GM12878 (cell line): ENCODE data around the gene PSMD10. TPM values are rescaled to one million over a fixed set of nuclear protein-coding genes. Genes with fewer than 3 reads are reported as not detected.

ENCODE experiments used
- ATAC-seq: fragments of 200-7000 bp; cut with Tn5 transposase; 3 replicates; pipeline ENCODE4 v1.9.1; 2020; ENCODE audit warnings: mild to moderate bottlenecking, moderate library complexity
- BruUV-seq: library from RNA; stranded (reverse); fragments of 400-500 nt; replicated peaks from 2 replicates; lab custom pipeline; 2021; lab: Mats Ljungman, UMichigan
- CTCF ChIA-PET: fragments of 300-600 bp; sonication (Branson Sonifier 250); formaldehyde crosslinking; extraction: SDS; loops from one replicate; lab custom pipeline; 2021; ENCODE audit warnings: inconsistent platforms; lab: Yijun Ruan, JAX
- POLR2A ChIA-PET: fragments of 350-600 bp; formaldehyde crosslinking; extraction: SDS; loops from one replicate; lab custom pipeline; 2021; ENCODE audit warnings: inconsistent platforms; lab: Charles Lee
- RAD21 ChIA-PET: fragments of 300-600 bp; sonication (Branson Sonifier 250); formaldehyde crosslinking; loops from one replicate; lab custom pipeline; 2023; ENCODE audit warnings: antibody characterized with exemption; ENCODE audit not compliant: unreplicated experiment; lab: Charles Lee
- SMC1A ChIA-PET: fragments of 300-600 bp; sonication (Branson Sonifier 250); formaldehyde crosslinking; loops from one replicate; lab custom pipeline; 2023; ENCODE audit not compliant: unreplicated experiment, uncharacterized antibody; lab: Charles Lee
- DNase-seq: peaks from one replicate; pipeline ENCODE4 v3.0.0-alpha.2; 2011; ENCODE audit warnings: low read depth, low spot score
- FAIRE-seq: peaks from 3 replicates; lab custom pipeline; 2011; peaks lifted over from hg19 to GRCh38; lab: Jason Lieb, UNC
- H2AFZ ChIP-seq: 2 replicates; pipeline ENCODE4 v1.6.0; 2011; ENCODE audit warnings: low read depth, low read length, control low read depth; ENCODE audit not compliant: control insufficient read depth
- H3K27ac ChIP-seq: 2 replicates; pipeline ENCODE4 v1.5.1; 2011; ENCODE audit warnings: control low read depth; ENCODE audit not compliant: control insufficient read depth, insufficient read depth
- H3K27me3 ChIP-seq, 2 experiments: replicated peaks in 1 of 2; 2 replicates each; pipeline versions ENCODE4 v1.6.0 to v1.6.1; 2011; ENCODE audit warnings: low read length in 1 of 2; ENCODE audit not compliant: control insufficient read depth in 2 of 2, insufficient read depth in 2 of 2
- H3K36me3 ChIP-seq, 2 experiments: 2 replicates each; pipeline ENCODE4 v1.5.1; 2011; ENCODE audit warnings: low read length in 1 of 2; ENCODE audit not compliant: control insufficient read depth in 2 of 2, insufficient read depth in 2 of 2
- H3K4me1 ChIP-seq: 2 replicates; pipeline ENCODE4 v1.6.1; 2011; ENCODE audit warnings: mild to moderate bottlenecking, low read length, moderate library complexity, mixed read lengths; ENCODE audit not compliant: control insufficient read depth, insufficient read depth
- H3K4me2 ChIP-seq: 2 replicates; pipeline ENCODE4 v1.6.0; 2011; ENCODE audit warnings: control low read depth; ENCODE audit not compliant: control insufficient read depth, insufficient read depth
- H3K4me3 ChIP-seq: fragments of 200-600 bp; sonication (generic); 2 replicates; pipeline ENCODE4 v1.5.1; 2016
- H3K79me2 ChIP-seq: 2 replicates; pipeline ENCODE4 v1.6.0; 2011; ENCODE audit warnings: low read length; ENCODE audit not compliant: control insufficient read depth, insufficient read depth
- H3K9ac ChIP-seq: 2 replicates; pipeline ENCODE4 v1.8.0; 2011; ENCODE audit warnings: low read length, control low read depth, mixed read lengths; ENCODE audit not compliant: control insufficient read depth, insufficient read depth
- H3K9me3 ChIP-seq: replicated peaks from 3 replicates; pipeline ENCODE4 v1.5.1; 2011; ENCODE audit warnings: mild to moderate bottlenecking, low read length; ENCODE audit not compliant: control insufficient read depth, insufficient read depth
- H4K20me1 ChIP-seq: 2 replicates; pipeline ENCODE4 v1.6.0; 2011; ENCODE audit not compliant: control insufficient read depth, insufficient read depth
- BCL3 ChIP-seq: IDR thresholded peaks from 2 replicates; pipeline ENCODE4 v1.6.1; 2011; ENCODE audit warnings: borderline replicate concordance, low read depth, mild to moderate bottlenecking, moderate library complexity, low read length; ENCODE audit not compliant: insufficient read depth, poor library complexity, severe bottlenecking
- BRCA1 ChIP-seq: IDR thresholded peaks from 2 replicates; pipeline ENCODE4 v1.6.1; 2011; ENCODE audit warnings: low read depth, low read length, improper control_type of control experiment
- ETV6 ChIP-seq, 2 experiments: fragments of 450-650 bp in 1 of 2; IDR thresholded peaks in 1 of 2; conservative IDR thresholded peaks in 1 of 2; 2 replicates each; pipeline ENCODE4 v1.6.1; 2014; ENCODE audit warnings: antibody characterized with exemption in 1 of 2, borderline replicate concordance in 1 of 2, low read depth in 1 of 2, mild to moderate bottlenecking in 1 of 2, moderate library complexity in 1 of 2
- IRF4 ChIP-seq: IDR thresholded peaks from 2 replicates; pipeline ENCODE4 v1.6.1; 2011; ENCODE audit warnings: low read depth, low read length
- LARP7 ChIP-seq: fragments of 450-650 bp; IDR thresholded peaks from 2 replicates; pipeline ENCODE4 v1.6.1; 2017; ENCODE audit warnings: mild to moderate bottlenecking
- MTA2 ChIP-seq: fragments of 450-650 bp; IDR thresholded peaks from 2 replicates; pipeline ENCODE4 v1.6.1; 2016; ENCODE audit warnings: low read depth, mild to moderate bottlenecking, moderate library complexity
- NR2F1 ChIP-seq: fragments of 450-650 bp; conservative IDR thresholded peaks from 2 replicates; pipeline ENCODE4 v1.6.1; 2017; ENCODE audit warnings: mild to moderate bottlenecking
- PAX5 ChIP-seq: IDR thresholded peaks from 2 replicates; pipeline ENCODE4 v1.6.1; 2011; ENCODE audit warnings: low read depth, low read length, borderline replicate concordance
- PML ChIP-seq: IDR thresholded peaks from 2 replicates; pipeline ENCODE4 v1.6.1; 2012; ENCODE audit warnings: low read length, inconsistent platforms
- RUNX3 ChIP-seq: IDR thresholded peaks from 2 replicates; pipeline ENCODE4 v1.6.1; 2012; ENCODE audit warnings: low read length, inconsistent platforms
- YBX1 ChIP-seq: fragments of 450-650 bp; IDR thresholded peaks from 2 replicates; pipeline ENCODE4 v1.6.1; 2016; ENCODE audit warnings: antibody characterized with exemption
- ZNF592 ChIP-seq: fragments of 450-650 bp; IDR thresholded peaks from 2 replicates; pipeline ENCODE4 v1.6.1; 2017; ENCODE audit warnings: mild to moderate bottlenecking, moderate library complexity
- ZSCAN29 ChIP-seq: fragments of 450-650 bp; IDR thresholded peaks from 2 replicates; pipeline ENCODE4 v1.6.1; 2017; ENCODE audit warnings: mild to moderate bottlenecking, moderate library complexity
- WGBS: methylation state at CpG from one replicate; pipeline ENCODE4 v1.1.6; 2016; ENCODE audit warnings: low lambda C conversion rate; ENCODE audit not compliant: insufficient replicate concordance, insufficient coverage; ENCODE audit errors: missing lambda C conversion rate; 5-methylcytosine and 5-hydroxymethylcytosine counted together
- in situ Hi-C: fragments of 300-500 bp; cut with MboI; formaldehyde crosslinking; loops from 9 replicates; pipeline ENCODE4 v1.14.3; 2018; ENCODE audit warnings: mixed read lengths
- intact Hi-C: fragments of 100-400 bp; cut with micrococcal nuclease; formaldehyde crosslinking; loops from one replicate; pipeline ENCODE4 v1.14.2; 2022; ENCODE audit not compliant: unreplicated experiment
- polyA plus RNA-seq, 11 experiments: library from polyadenylated mRNA; depleted of rRNA in 4 of 11; unstranded in 6 of 11; stranded (reverse) in 5 of 11; fragments of >200 nt; fragmentation: Nextera tagmentation in 4 of 11; fragmentation: Illumina TruSeq in 1 of 11; extraction: Ambion mirVana in 4 of 11; extraction: Trizol in 1 of 11; gene quantifications; 1 replicate in 1 of 11; 2 replicates in 10 of 11; pipeline versions ENCODE4 v1.2.1 to v1.2.3, GENCODE V29; 2011 to 2016; ENCODE audit warnings: inconsistent platforms in 2 of 11, missing spikeins in 2 of 11, low read depth in 1 of 11
- total RNA-seq, 4 experiments: library from RNA; depleted of rRNA in 3 of 4; stranded (reverse); fragments of >200 nt in 3 of 4; fragmentation: Illumina TruSeq in 1 of 4; extraction: Trizol in 1 of 4; gene quantifications; 2 replicates each; pipeline versions ENCODE4 v1.2.1 to v1.2.3, GENCODE V29; 2013 to 2021

The PSMD10 gene
- total and polyA plus RNA-seq, 10 of the 15 experiments (the other 5 are each of a cell fraction or from before 2014, with no cell fraction given) = 46.9 to 152 (median 75.4) TPM

GRCh38 chrX:108088511-108088910, 2.8 kb downstream of the PSMD10 start:
- Histone ChIP-seq H4K20me1 (no peaks in the 10 kb centered on the region), H3K9me3 (no peaks in the 10 kb centered on the region; the same call in 2 of the 3 replicates), H3K27ac (no peak overlapping the region), H2AFZ (no peak overlapping the region), H3K79me2 (peaks cover 14% of the 10 kb centered on the region), H3K4me1 (no peaks in the 10 kb centered on the region), H3K36me3 (peaks cover 0 to 4% of the 10 kb centered on the region in 2 experiments; a peak in 1 of 4 replicates), H3K4me2 (no peak overlapping the region), H3K9ac (no peak overlapping the region), H3K4me3 (no peak overlapping the region), H3K27me3 (no peaks in the 10 kb centered on the region)
- ATAC-seq (no peak), FAIRE-seq (no peak), DNase-seq (no peak)
- in situ Hi-C loops (no loop called here), intact Hi-C loops (no loop called here)
- POLR2A ChIA-PET = no interaction called here
- SMC1A ChIA-PET = no interaction called here
- CTCF ChIA-PET = no interaction called here
- WGBS = 53% methylated on average over 1 of the region's 1 CpG
- no peak for TF ChIP-seq PML
- TF ChIP-seq NR2F1 = no peak
- no peak for TF ChIP-seq ZSCAN29
- TF ChIP-seq BCL3 = no peak
- no peak for TF ChIP-seq LARP7
- no peak for TF ChIP-seq ETV6 (conservative IDR thresholded peaks at IDR 0.05 in 1 of 2, IDR thresholded peaks at IDR 0.05 in 1 of 2; ENCODE audit: borderline replicate concordance in 1 of 2, low read depth in 1 of 2)
- TF ChIP-seq IRF4 = no peak
- TF ChIP-seq YBX1 = no peak
- TF ChIP-seq PAX5 = no peak
- no peak for TF ChIP-seq RUNX3
- TF ChIP-seq ZNF592 = no peak
- no peak for TF ChIP-seq MTA2
- TF ChIP-seq BRCA1 = no peak
- RAD21 ChIA-PET = no interaction called here
- BruUV-seq = no TSS peak
